Prostate gland (tissue), 2 donors: ENCODE data around the gene SREBF2. TPM values are rescaled to one million over a fixed set of nuclear protein-coding genes. Genes with fewer than 3 reads are reported as not detected.

Experiments used
- DNase-seq: peaks from one replicate; pipeline ENCODE4 v3.0.0-alpha.2; 2019; ENCODE audit warnings: low spot score
- H3K27ac ChIP-seq, 2 donors: fragments of 200-600 bp; sonication (generic); 2 replicates each; pipeline ENCODE4 v1.5.1; 2017 to 2019
- H3K27me3 ChIP-seq: fragments of 200-600 bp; sonication (generic); replicated peaks from 2 replicates; pipeline ENCODE4 v1.5.1; 2019; ENCODE audit not compliant: insufficient read depth
- H3K36me3 ChIP-seq, 2 donors: fragments of 200-600 bp; sonication (generic); 1 replicate in 1 of 2; 2 replicates in 1 of 2; pipeline versions ENCODE4 v1.5.1 to v1.8.1; 2017 to 2019
- H3K4me1 ChIP-seq: fragments of 200-600 bp; sonication (generic); replicated peaks from 2 replicates; pipeline ENCODE4 v1.5.1; 2019
- H3K4me3 ChIP-seq, 2 donors: fragments of 200-600 bp; sonication (generic); 2 replicates each; pipeline ENCODE4 v1.5.1; 2017 to 2019
- H3K9me3 ChIP-seq: fragments of 200-600 bp; sonication (generic); 2 replicates; pipeline ENCODE4 v1.5.1; 2017
- POLR2A ChIP-seq: fragments of 450-650 bp; IDR thresholded peaks from one replicate; pipeline ENCODE4 v1.6.1; 2016; ENCODE audit warnings: antibody characterized with exemption, mild to moderate bottlenecking
- POLR2AphosphoS5 ChIP-seq: sonication (generic); formaldehyde crosslinking; IDR thresholded peaks from one replicate; pipeline ENCODE4 v1.6.1; 2017; ENCODE audit warnings: antibody characterized with exemption
- WGBS: methylation state at CpG from one replicate; pipeline ENCODE4 v1.1.5; 2018; 5-methylcytosine and 5-hydroxymethylcytosine counted together
- intact Hi-C: fragments of 100-400 bp; cut with DNase I; formaldehyde crosslinking; loops from one replicate; pipeline ENCODE4 v1.14.2; 2022
- total RNA-seq, 2 donors: library from RNA; depleted of rRNA; stranded (reverse); fragments of >200 nt; gene quantifications; one replicate each; pipeline ENCODE4 v1.1.0, GENCODE V29; 2016
- TF ChIP-seq, protein P1 (sequence below), 4 experiments: fragments of 200-600 bp in 2 of 4; fragments of 450-650 bp in 2 of 4; sonication (generic) in 2 of 4; IDR thresholded peaks; 1 replicate in 3 of 4; 2 replicates in 1 of 4; pipeline ENCODE4 v1.5.1; 2016 to 2019; ENCODE audit warnings: antibody characterized with exemption in 4 of 4, mild to moderate bottlenecking in 2 of 4, moderate library complexity in 2 of 4

The SREBF2 gene
- total RNA-seq, 2 donors from 2014 or later: 62.7 to 128 TPM

GRCh38 chr22:41883400-41883799 is 50.5 kb downstream of the SREBF2 start:
- WGBS: 97% methylated on average over 2 of the region's 2 CpGs
- no peak for DNase-seq
- H3K36me3 ChIP-seq: peaks cover 12 to 29% of the 10 kb centered on the region in 2 donors

GRCh38 chr22:41885116-41885515 is 52.2 kb downstream of the SREBF2 start:
- intact Hi-C loops: no loop called here
- Histone ChIP-seq H3K27ac (no peak overlapping the region), H3K9me3 (no peaks in the 10 kb centered on the region), H3K27me3 (no peaks in the 10 kb centered on the region), H3K4me3 (no peak overlapping the region), H3K4me1 (no peaks in the 10 kb centered on the region), H3K36me3 (peaks cover 12 to 29% of the 10 kb centered on the region in 2 donors)
- WGBS: 89% methylated on average over 2 of the region's 2 CpGs
- TF ChIP-seq, protein P1, sequence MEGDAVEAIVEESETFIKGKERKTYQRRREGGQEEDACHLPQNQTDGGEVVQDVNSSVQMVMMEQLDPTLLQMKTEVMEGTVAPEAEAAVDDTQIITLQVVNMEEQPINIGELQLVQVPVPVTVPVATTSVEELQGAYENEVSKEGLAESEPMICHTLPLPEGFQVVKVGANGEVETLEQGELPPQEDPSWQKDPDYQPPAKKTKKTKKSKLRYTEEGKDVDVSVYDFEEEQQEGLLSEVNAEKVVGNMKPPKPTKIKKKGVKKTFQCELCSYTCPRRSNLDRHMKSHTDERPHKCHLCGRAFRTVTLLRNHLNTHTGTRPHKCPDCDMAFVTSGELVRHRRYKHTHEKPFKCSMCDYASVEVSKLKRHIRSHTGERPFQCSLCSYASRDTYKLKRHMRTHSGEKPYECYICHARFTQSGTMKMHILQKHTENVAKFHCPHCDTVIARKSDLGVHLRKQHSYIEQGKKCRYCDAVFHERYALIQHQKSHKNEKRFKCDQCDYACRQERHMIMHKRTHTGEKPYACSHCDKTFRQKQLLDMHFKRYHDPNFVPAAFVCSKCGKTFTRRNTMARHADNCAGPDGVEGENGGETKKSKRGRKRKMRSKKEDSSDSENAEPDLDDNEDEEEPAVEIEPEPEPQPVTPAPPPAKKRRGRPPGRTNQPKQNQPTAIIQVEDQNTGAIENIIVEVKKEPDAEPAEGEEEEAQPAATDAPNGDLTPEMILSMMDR (IDR thresholded peaks at IDR 0.05): no peak
- TF ChIP-seq POLR2A (no peak), POLR2AphosphoS5 (no peak)
- DNase-seq: no peak

More at GRCh38 chr22:41883400-41883799, 50.5 kb downstream of the SREBF2 start:
- intact Hi-C loops: no loop called here
- TF ChIP-seq POLR2A: no peak
- no peak for TF ChIP-seq POLR2AphosphoS5
- TF ChIP-seq, protein P1 (IDR thresholded peaks at IDR 0.05): no peak
- H3K9me3 ChIP-seq: no peaks in the 10 kb centered on the region
- H3K4me3 ChIP-seq: no peak overlapping the region
- no peak overlapping the region for H3K27ac ChIP-seq
- no peaks in the 10 kb centered on the region for H3K4me1 ChIP-seq
- H3K27me3 ChIP-seq: no peaks in the 10 kb centered on the region

DNA sequence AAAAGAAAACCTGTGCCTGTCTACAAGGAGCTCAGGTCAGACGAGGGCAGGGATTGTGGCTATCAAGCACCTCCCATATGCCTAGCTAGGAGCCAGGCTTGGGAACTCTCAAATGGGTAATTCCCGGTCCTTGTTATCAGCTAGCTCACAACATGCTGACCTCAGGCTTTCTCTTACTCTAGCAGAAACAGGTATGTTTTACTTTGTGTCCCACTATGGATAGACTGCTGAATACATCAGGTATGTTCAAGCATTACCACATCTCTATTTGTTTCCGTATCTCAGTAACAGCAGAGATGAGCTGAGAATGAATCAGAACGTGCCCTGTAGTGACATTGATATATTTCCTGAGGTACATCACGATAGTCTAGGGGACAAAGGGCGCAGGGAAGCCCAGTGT is 52.6 kb downstream of the SREBF2 start:
- H3K27me3 ChIP-seq: no peaks in the 10 kb centered on the region
- no peak overlapping the region for H3K4me3 ChIP-seq
- H3K9me3 ChIP-seq: no peaks in the 10 kb centered on the region
- no peak overlapping the region for H3K27ac ChIP-seq
- intact Hi-C loops: no loop called here
- TF ChIP-seq POLR2AphosphoS5 (no peak), POLR2A (no peak)
- TF ChIP-seq, protein P1 (IDR thresholded peaks at IDR 0.05): no peak
- peaks cover 12 to 29% of the 10 kb centered on the region in 2 donors for H3K36me3 ChIP-seq
- DNase-seq: no peak
- 87% methylated on average over 6 of the region's 6 CpGs for WGBS
- H3K4me1 ChIP-seq: no peaks in the 10 kb centered on the region

- DNase-seq: no peak
- Histone ChIP-seq H3K27ac (no peak overlapping the region), H3K4me3 (no peak overlapping the region), H3K9me3 (no peaks in the 10 kb centered on the region), H3K4me1 (no peaks in the 10 kb centered on the region), H3K27me3 (no peaks in the 10 kb centered on the region), H3K36me3 (peaks cover 13 to 14% of the 10 kb centered on the region in 2 donors)
- intact Hi-C loops: no loop called here
- WGBS: 80% methylated on average over 4 of the region's 4 CpGs
- no peak for TF ChIP-seq POLR2A
- no peak for TF ChIP-seq POLR2AphosphoS5
- TF ChIP-seq, protein P1 (IDR thresholded peaks at IDR 0.05): no peak
Measured at GRCh38 chr22:41888627-41889200, 55.8 kb downstream of the SREBF2 start.

DNA sequence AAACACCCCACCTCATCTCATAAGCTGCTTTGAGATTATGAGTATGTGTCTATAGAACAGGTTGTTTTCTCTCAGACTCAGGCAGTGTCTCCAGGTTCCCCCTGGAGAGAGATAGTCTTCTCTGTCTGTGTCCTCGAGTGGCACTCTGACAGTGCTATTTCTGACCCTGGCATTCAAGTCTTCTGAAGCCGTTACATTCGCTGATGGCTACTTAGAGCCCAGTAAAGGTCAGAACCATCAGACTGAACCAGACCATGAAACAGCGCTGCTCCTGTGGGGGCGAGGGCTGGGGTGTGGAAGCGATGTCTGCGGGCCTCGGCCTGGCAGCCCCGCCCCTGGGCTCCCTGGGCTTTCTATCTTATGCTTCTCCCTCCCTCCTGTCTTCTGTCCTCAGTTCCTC is 58.5 kb downstream of the SREBF2 start:
- no peak for DNase-seq

More for the DNA sequence above, 58.5 kb downstream of the SREBF2 start:
- TF ChIP-seq POLR2AphosphoS5 (no peak), POLR2A (no peak)
- TF ChIP-seq, protein P1 (IDR thresholded peaks at IDR 0.05): no peak
- intact Hi-C loops: no loop called here
- H3K9me3 ChIP-seq: no peaks in the 10 kb centered on the region
- no peak overlapping the region for H3K4me3 ChIP-seq
- H3K27ac ChIP-seq: no peak overlapping the region
- H3K36me3 ChIP-seq: peaks cover 0 to 9% of the 10 kb centered on the region in 2 donors
- H3K4me1 ChIP-seq: no peaks in the 10 kb centered on the region
- no peaks in the 10 kb centered on the region for H3K27me3 ChIP-seq
- 93% methylated on average over 9 of the region's 9 CpGs for WGBS
